Liver (tissue), 9 donors: ENCODE results near the gene TMEM270. TPM values are rescaled to one million over a fixed set of nuclear protein-coding genes. Genes with fewer than 3 reads are reported as not detected.

Experiments
- DNase-seq: peaks from one replicate; pipeline ENCODE4 v3.0.0-alpha.2; 2017; ENCODE audit warnings: low spot score
- H3K27ac ChIP-seq, 2 donors: one replicate each; pipeline ENCODE4 v1.7.0; 2013; ENCODE audit warnings: inconsistent platforms in 2 of 2, low read length in 2 of 2, control low read depth in 1 of 2, low read depth in 1 of 2, mild to moderate bottlenecking in 1 of 2
- H3K27me3 ChIP-seq, 4 donors: one replicate each; pipeline versions ENCODE4 v1.6.1 to v1.7.0; 2013; ENCODE audit warnings: low read length in 3 of 4, inconsistent platforms in 1 of 4, mild to moderate bottlenecking in 1 of 4, moderate library complexity in 1 of 4; ENCODE audit not compliant: control insufficient read depth in 4 of 4, insufficient read depth in 4 of 4
- H3K36me3 ChIP-seq, 4 donors: one replicate each; pipeline versions ENCODE4 v1.6.1 to v1.7.0; 2013; ENCODE audit warnings: low read length in 3 of 4, mild to moderate bottlenecking in 3 of 4, low read depth in 1 of 4, moderate library complexity in 1 of 4; ENCODE audit not compliant: control insufficient read depth in 4 of 4, insufficient read depth in 3 of 4
- H3K4me1 ChIP-seq, 4 donors: one replicate each; pipeline versions ENCODE4 v1.6.1 to v1.7.0; 2013; ENCODE audit warnings: low read length in 3 of 4, mild to moderate bottlenecking in 3 of 4, moderate library complexity in 1 of 4; ENCODE audit not compliant: control insufficient read depth in 4 of 4, insufficient read depth in 4 of 4
- H3K4me3 ChIP-seq, 3 donors: one replicate each; pipeline versions ENCODE4 v1.6.1 to v1.7.0; 2013; ENCODE audit warnings: low read length in 3 of 3, control low read depth in 1 of 3, low read depth in 1 of 3, mild to moderate bottlenecking in 1 of 3
- H3K9ac ChIP-seq, 2 donors: one replicate each; pipeline ENCODE4 v1.7.0; 2013; ENCODE audit warnings: low read length in 2 of 2, mild to moderate bottlenecking in 2 of 2, moderate library complexity in 2 of 2, control low read depth in 1 of 2, low read depth in 1 of 2
- H3K9me3 ChIP-seq, 4 donors: one replicate each; pipeline versions ENCODE4 v1.6.1 to v1.7.0; 2013; ENCODE audit warnings: low read length in 3 of 4; ENCODE audit not compliant: control insufficient read depth in 4 of 4
- EGR1 ChIP-seq, 2 donors: IDR thresholded peaks; 2 replicates each; pipeline ENCODE4 v1.6.1; 2016 to 2018; ENCODE audit warnings: antibody characterized with exemption in 2 of 2, low read depth in 2 of 2
- FOXA1 ChIP-seq: IDR thresholded peaks from 2 replicates; pipeline ENCODE4 v1.6.1; 2016; ENCODE audit warnings: antibody characterized with exemption
- FOXA2 ChIP-seq: IDR thresholded peaks from 2 replicates; pipeline ENCODE4 v1.6.1; 2016; ENCODE audit warnings: antibody characterized with exemption
- HNF4A ChIP-seq, 2 donors: conservative IDR thresholded peaks; 2 replicates each; pipeline ENCODE4 v1.6.1; 2016; ENCODE audit warnings: antibody characterized with exemption in 2 of 2, mild to moderate bottlenecking in 2 of 2
- HNF4G ChIP-seq: IDR thresholded peaks from 2 replicates; pipeline ENCODE4 v1.6.1; 2016; ENCODE audit warnings: antibody characterized with exemption
- JUND ChIP-seq, 2 donors: IDR thresholded peaks; 2 replicates each; pipeline ENCODE4 v1.6.1; 2016; ENCODE audit warnings: antibody characterized with exemption in 2 of 2
- NR2F2 ChIP-seq: IDR thresholded peaks from 2 replicates; pipeline ENCODE4 v1.6.1; 2016; ENCODE audit warnings: antibody characterized with exemption
- RAD21 ChIP-seq, 2 donors: IDR thresholded peaks; 2 replicates each; pipeline ENCODE4 v1.6.1; 2016; ENCODE audit warnings: antibody characterized with exemption in 2 of 2, mild to moderate bottlenecking in 2 of 2
- RXRA ChIP-seq, 2 donors: IDR thresholded peaks; 2 replicates each; pipeline ENCODE4 v1.6.1; 2017 to 2018; ENCODE audit warnings: antibody characterized with exemption in 2 of 2, mild to moderate bottlenecking in 1 of 2
- TAF1 ChIP-seq: conservative IDR thresholded peaks from 2 replicates; pipeline ENCODE4 v1.6.1; 2016; ENCODE audit warnings: antibody characterized with exemption, mild to moderate bottlenecking
- YY1 ChIP-seq: IDR thresholded peaks from 2 replicates; pipeline ENCODE4 v1.6.1; 2016; ENCODE audit warnings: antibody characterized with exemption, mild to moderate bottlenecking
- WGBS: extraction: QIAGEN DNeasy Blood & Tissue Kit; methylation state at CpG from one replicate; pipeline ENCODE4 v1.1.7; 2013; 5-methylcytosine and 5-hydroxymethylcytosine counted together
- polyA plus RNA-seq, 2 donors: library from polyadenylated mRNA; stranded (reverse) in 1 of 2; unstranded in 1 of 2; fragments of 200-250 nt in 1 of 2; fragments of >200 nt in 1 of 2; fragmentation: Nextera tagmentation in 1 of 2; extraction: Ambion mirVana in 1 of 2; gene quantifications; one replicate each; pipeline versions ENCODE4 v1.2.1 to v1.2.3, GENCODE V29; 2013 to 2015
- total RNA-seq, 2 donors: library from RNA; depleted of rRNA; stranded (reverse); fragments of >200 nt; gene quantifications; one replicate each; pipeline ENCODE4 v1.2.3, GENCODE V29; 2014
- TF ChIP-seq, protein P1 (sequence below): IDR thresholded peaks from 2 replicates; pipeline ENCODE4 v1.6.1; 2016; ENCODE audit warnings: antibody characterized with exemption, mild to moderate bottlenecking
- TF ChIP-seq, protein P2 (sequence below): IDR thresholded peaks from 2 replicates; pipeline ENCODE4 v1.6.1; 2016; ENCODE audit warnings: antibody characterized with exemption
- TF ChIP-seq, protein P3 (sequence below): fragments of 150-350 bp; IDR thresholded peaks from 2 replicates; pipeline ENCODE4 v1.5.1; 2017; ENCODE audit warnings: improper control_type of control experiment, low read depth, low read length; ENCODE audit not compliant: missing input control
- donor health status: healthy.
- donor health status: healthy.
- donor health status: healthy.
- donor health status: healthy.
- donor health status: healthy.

TMEM270 gene
- total and polyA plus RNA-seq, 4 donors = 0.09 TPM; not detected in 3

DNA sequence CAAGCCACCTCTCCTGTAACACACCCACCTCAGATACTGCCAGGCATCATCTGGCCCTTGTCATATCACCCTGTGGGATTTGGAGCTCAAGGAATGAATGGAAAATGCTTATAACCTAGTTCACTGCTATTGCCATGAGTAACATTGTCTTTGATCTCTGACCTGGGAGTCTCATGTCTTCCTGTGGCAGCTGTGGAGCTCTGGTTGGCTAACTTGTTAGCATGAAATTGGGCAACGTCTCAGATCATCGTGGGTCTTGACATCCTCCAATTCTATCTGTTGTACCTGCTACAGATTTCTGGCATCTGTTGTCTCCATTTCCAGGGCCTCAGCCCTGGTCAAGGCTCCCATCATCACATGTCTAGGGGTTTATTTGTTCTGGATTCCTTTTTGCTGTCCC is 2.2 kb upstream of the TMEM270 start:
- Histone ChIP-seq H3K27me3 (no peaks in the 10 kb centered on the region), H3K9me3 (no peaks in the 10 kb centered on the region), H3K27ac (no peak overlapping the region), H3K4me3 (no peak overlapping the region), H3K9ac (no peak overlapping the region), H3K4me1 (peaks cover 0 to 8% (median 5%) of the 10 kb centered on the region in 4 donors), H3K36me3 (no peaks in the 10 kb centered on the region)
- 72% methylated on average over 2 of the region's 2 CpGs for WGBS
- TF ChIP-seq HNF4A (conservative IDR thresholded peaks at IDR 0.05) = no peak
- no peak for DNase-seq

DNA sequence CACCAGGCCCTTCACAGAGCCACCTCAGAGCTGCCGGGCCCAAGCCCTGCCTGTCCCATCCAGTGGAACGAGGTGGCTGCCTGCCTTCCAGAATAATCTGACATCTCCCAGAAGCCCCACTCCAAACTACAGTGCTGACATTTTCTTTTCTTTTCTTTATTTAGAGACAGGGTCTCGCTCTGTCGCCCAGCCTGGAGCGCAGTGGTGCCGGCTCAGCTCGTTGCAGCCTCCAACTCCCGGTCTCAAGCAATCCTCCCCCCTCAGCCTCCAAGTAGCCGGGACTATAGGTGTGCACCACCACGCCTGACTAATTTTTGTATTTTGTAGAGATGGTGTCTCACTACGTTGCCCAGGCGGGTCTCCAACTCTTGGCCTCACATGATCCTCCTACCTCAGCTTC is 346 bp downstream of the TMEM270 start:
- WGBS = 93% methylated on average over 12 of the region's 12 CpGs
- no peak for DNase-seq
- Histone ChIP-seq H3K36me3 (no peaks in the 10 kb centered on the region), H3K4me1 (no peaks in the 10 kb centered on the region), H3K27me3 (no peaks in the 10 kb centered on the region), H3K4me3 (no peak overlapping the region), H3K9me3 (no peaks in the 10 kb centered on the region), H3K27ac (no peak overlapping the region), H3K9ac (no peak overlapping the region)
- TF ChIP-seq YY1 (no peak), EGR1 (IDR thresholded peaks at IDR 0.05; ENCODE audit: low read depth in 2 of 2) (no peak), JUND (IDR thresholded peaks at IDR 0.05) (no peak), FOXA1 (no peak), RAD21 (IDR thresholded peaks at IDR 0.05) (no peak), HNF4G (no peak), RXRA (IDR thresholded peaks at IDR 0.05) (no peak), HNF4A (conservative IDR thresholded peaks at IDR 0.05) (no peak)
- TF ChIP-seq, protein P1, sequence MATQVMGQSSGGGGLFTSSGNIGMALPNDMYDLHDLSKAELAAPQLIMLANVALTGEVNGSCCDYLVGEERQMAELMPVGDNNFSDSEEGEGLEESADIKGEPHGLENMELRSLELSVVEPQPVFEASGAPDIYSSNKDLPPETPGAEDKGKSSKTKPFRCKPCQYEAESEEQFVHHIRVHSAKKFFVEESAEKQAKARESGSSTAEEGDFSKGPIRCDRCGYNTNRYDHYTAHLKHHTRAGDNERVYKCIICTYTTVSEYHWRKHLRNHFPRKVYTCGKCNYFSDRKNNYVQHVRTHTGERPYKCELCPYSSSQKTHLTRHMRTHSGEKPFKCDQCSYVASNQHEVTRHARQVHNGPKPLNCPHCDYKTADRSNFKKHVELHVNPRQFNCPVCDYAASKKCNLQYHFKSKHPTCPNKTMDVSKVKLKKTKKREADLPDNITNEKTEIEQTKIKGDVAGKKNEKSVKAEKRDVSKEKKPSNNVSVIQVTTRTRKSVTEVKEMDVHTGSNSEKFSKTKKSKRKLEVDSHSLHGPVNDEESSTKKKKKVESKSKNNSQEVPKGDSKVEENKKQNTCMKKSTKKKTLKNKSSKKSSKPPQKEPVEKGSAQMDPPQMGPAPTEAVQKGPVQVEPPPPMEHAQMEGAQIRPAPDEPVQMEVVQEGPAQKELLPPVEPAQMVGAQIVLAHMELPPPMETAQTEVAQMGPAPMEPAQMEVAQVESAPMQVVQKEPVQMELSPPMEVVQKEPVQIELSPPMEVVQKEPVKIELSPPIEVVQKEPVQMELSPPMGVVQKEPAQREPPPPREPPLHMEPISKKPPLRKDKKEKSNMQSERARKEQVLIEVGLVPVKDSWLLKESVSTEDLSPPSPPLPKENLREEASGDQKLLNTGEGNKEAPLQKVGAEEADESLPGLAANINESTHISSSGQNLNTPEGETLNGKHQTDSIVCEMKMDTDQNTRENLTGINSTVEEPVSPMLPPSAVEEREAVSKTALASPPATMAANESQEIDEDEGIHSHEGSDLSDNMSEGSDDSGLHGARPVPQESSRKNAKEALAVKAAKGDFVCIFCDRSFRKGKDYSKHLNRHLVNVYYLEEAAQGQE = no peak
- TF ChIP-seq, protein P2, sequence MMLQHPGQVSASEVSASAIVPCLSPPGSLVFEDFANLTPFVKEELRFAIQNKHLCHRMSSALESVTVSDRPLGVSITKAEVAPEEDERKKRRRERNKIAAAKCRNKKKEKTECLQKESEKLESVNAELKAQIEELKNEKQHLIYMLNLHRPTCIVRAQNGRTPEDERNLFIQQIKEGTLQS = no peak
- TF ChIP-seq, protein P3, sequence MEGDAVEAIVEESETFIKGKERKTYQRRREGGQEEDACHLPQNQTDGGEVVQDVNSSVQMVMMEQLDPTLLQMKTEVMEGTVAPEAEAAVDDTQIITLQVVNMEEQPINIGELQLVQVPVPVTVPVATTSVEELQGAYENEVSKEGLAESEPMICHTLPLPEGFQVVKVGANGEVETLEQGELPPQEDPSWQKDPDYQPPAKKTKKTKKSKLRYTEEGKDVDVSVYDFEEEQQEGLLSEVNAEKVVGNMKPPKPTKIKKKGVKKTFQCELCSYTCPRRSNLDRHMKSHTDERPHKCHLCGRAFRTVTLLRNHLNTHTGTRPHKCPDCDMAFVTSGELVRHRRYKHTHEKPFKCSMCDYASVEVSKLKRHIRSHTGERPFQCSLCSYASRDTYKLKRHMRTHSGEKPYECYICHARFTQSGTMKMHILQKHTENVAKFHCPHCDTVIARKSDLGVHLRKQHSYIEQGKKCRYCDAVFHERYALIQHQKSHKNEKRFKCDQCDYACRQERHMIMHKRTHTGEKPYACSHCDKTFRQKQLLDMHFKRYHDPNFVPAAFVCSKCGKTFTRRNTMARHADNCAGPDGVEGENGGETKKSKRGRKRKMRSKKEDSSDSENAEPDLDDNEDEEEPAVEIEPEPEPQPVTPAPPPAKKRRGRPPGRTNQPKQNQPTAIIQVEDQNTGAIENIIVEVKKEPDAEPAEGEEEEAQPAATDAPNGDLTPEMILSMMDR = no peak

DNA sequence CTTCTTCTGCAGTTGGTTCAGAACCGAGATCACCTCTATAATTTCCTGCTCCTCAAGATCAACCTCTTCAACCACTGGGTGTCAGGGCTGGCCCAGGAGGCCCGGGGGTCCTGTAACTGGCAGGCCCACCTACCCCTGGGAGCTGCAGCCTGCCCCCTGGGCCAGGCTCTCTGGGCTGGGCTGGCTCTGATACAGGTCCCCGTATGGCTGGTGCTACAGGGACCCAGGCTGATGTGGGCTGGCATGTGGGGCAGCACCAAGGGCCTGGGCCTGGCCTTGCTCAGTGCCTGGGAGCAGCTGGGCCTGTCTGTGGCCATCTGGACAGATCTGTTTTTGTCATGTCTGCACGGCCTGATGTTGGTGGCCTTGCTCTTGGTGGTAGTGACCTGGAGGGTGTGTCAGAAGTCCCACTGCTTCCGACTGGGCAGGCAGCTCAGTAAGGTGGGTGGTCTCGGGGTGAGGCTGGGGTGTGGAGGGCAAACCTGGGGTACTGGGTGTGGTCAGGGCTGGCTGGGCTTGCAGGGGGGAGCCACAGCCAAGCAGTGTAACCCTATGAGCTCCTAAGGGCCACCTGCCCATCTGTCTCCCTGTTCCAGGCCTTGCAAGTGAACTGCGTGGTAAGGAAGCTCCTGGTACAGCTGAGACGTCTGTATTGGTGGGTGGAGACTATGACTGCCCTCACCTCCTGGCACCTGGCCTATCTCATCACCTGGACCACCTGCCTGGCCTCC is 4.2 kb downstream of the TMEM270 start:
- no peak overlapping the region for H3K27ac ChIP-seq
- no peak for DNase-seq
- no peak for TF ChIP-seq NR2F2
- no peak for TF ChIP-seq FOXA2
- TF ChIP-seq FOXA1 = no peak
- TF ChIP-seq RXRA (IDR thresholded peaks at IDR 0.05) = no peak
- no peak for TF ChIP-seq YY1
- TF ChIP-seq, protein P1 = no peak
- no peak for TF ChIP-seq HNF4G
- TF ChIP-seq TAF1 = no peak
- TF ChIP-seq, protein P2 = no peak
- TF ChIP-seq HNF4A (conservative IDR thresholded peaks at IDR 0.05) = no peak
- no peak for TF ChIP-seq EGR1 (IDR thresholded peaks at IDR 0.05; ENCODE audit: low read depth in 2 of 2)

More for the DNA sequence above, 4.2 kb downstream of the TMEM270 start:
- peaks cover 5 to 7% (median 5%) of the 10 kb centered on the region in 4 donors for H3K4me1 ChIP-seq
- H3K9me3 ChIP-seq = no peaks in the 10 kb centered on the region
- WGBS = 82% methylated on average over 8 of the region's 8 CpGs
- no peaks in the 10 kb centered on the region for H3K27me3 ChIP-seq
- no peak overlapping the region for H3K9ac ChIP-seq
- no peak overlapping the region for H3K4me3 ChIP-seq
- no peaks in the 10 kb centered on the region for H3K36me3 ChIP-seq
